ENCODE measurements around the gene CFH.
"Not testable (repeated sequence)": the region's sequence is repeated elsewhere in the genome, so short reads cannot be mapped to it uniquely, and the experiment has no call there.

Gene CFH

GRCh38 chr1:196794103-196794502, 142.3 kb downstream of the CFH start:
- not testable (repeated sequence) for H3K27ac ChIP-seq (ENCODE audit: low read depth in 2 of 2, low read length in 2 of 2); H3K4me1 ChIP-seq (ENCODE audit: control insufficient read depth in 2 of 2, insufficient read depth in 2 of 2, low read length in 2 of 2); H3K27me3 ChIP-seq (ENCODE audit: control insufficient read depth in 2 of 2, insufficient read depth in 2 of 2, low read length in 2 of 2); H3K4me3 ChIP-seq (ENCODE audit: low read length in 2 of 2); H3K9ac ChIP-seq (ENCODE audit: low read depth in 1 of 2, low read length in 2 of 2); H3K36me3 ChIP-seq (ENCODE audit: control insufficient read depth in 2 of 2, insufficient read depth in 2 of 2, low read length in 2 of 2); H3K9me3 ChIP-seq (ENCODE audit: control insufficient read depth in 2 of 2, low read length in 2 of 2)

All from mucosa of rectum (tissue), 2 donors.